Transverse colon (tissue), 3 donors: Measurements from ENCODE around the gene PSKH1.

Experiments used
- POLR2A ChIP-seq: fragments of 450-650 bp; IDR thresholded peaks from one replicate; pipeline ENCODE4 v1.6.1; 2016; ENCODE audit warnings: antibody characterized with exemption, mild to moderate bottlenecking, moderate library complexity
- TF ChIP-seq, protein P1 (sequence below), 5 experiments: fragments of 200-600 bp in 3 of 5; fragments of 450-650 bp in 2 of 5; sonication (generic) in 3 of 5; IDR thresholded peaks; 1 replicate in 2 of 5; 2 replicates in 3 of 5; pipeline ENCODE4 v1.5.1; 2016 to 2017; ENCODE audit warnings: antibody characterized with exemption in 5 of 5, inconsistent platforms in 3 of 5, mild to moderate bottlenecking in 2 of 5, moderate library complexity in 1 of 5

- TF ChIP-seq, protein P1, sequence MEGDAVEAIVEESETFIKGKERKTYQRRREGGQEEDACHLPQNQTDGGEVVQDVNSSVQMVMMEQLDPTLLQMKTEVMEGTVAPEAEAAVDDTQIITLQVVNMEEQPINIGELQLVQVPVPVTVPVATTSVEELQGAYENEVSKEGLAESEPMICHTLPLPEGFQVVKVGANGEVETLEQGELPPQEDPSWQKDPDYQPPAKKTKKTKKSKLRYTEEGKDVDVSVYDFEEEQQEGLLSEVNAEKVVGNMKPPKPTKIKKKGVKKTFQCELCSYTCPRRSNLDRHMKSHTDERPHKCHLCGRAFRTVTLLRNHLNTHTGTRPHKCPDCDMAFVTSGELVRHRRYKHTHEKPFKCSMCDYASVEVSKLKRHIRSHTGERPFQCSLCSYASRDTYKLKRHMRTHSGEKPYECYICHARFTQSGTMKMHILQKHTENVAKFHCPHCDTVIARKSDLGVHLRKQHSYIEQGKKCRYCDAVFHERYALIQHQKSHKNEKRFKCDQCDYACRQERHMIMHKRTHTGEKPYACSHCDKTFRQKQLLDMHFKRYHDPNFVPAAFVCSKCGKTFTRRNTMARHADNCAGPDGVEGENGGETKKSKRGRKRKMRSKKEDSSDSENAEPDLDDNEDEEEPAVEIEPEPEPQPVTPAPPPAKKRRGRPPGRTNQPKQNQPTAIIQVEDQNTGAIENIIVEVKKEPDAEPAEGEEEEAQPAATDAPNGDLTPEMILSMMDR (IDR thresholded peaks at IDR 0.05): no peak
- TF ChIP-seq POLR2A: no peak
Measured at GRCh38 chr16:67860589-67861398, 32.3 kb upstream of the PSKH1 start.
